Left forelimb (tissue), 1 donor: ENCODE results near the gene DPYD.
A peak's percentile ranks its signal among the peaks of the same experiment; 100 is the strongest.

ENCODE experiments used
- DNase-seq: peaks from one replicate; pipeline ENCODE4 v3.0.0-alpha.2; 2018; ENCODE audit warnings: low spot score

DPYD gene

GRCh38 chr1:97920832-97921571 lies at the start of gene DPYD:
TSS of gene DPYD (minus strand) at chr1:97921034. CDS start at chr1:97920922, 112 bp downstream.
- DNase-seq: peak; percentile 92

- DNase-seq: no peak
Measured at GRCh38 chr1:97960470-97960869, 39.6 kb upstream of the DPYD start.

DNA sequence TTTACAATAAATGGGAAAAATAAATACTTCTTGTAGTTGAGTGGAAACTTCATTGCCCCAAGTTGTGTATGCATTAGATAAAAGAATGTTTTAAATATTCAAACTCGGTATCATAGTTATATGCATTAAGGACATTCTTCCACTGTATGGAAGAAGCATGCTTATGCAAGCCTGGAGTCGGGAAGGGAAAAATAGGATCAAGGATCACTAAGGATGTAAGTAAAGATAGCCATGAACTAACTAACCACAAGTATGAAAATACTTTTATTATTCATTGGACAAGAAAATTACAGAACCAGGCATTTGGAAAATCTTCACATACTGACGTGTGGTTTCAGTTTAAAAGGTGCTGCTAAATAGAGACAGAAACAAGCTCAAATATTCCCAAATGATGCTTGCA lies 26.9 kb upstream of the DPYD start:
- no peak for DNase-seq

DNA sequence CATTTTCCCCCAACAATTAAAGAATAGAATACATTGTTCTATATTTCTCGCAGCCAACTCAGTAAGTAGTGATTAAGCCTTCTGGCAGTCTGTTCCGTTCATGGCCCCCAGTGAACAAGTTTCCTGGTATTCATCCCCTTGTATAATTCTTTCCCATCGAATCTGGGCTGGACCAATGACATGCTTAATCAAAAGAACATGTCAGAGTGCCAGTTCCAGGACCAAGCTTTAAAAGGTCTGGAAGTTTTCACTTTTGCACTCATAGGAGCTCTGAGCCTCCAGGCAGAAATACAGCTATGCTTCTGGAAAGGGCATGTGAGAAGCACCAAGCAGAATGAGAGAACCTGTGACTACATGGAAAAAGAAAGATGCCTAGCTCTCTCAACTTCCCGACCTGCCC lies 22.5 kb upstream of the DPYD start:
- DNase-seq: no peak

GRCh38 chr1:97942161-97943123 lies 21.6 kb upstream of the DPYD start:
- no peak for DNase-seq

DNA sequence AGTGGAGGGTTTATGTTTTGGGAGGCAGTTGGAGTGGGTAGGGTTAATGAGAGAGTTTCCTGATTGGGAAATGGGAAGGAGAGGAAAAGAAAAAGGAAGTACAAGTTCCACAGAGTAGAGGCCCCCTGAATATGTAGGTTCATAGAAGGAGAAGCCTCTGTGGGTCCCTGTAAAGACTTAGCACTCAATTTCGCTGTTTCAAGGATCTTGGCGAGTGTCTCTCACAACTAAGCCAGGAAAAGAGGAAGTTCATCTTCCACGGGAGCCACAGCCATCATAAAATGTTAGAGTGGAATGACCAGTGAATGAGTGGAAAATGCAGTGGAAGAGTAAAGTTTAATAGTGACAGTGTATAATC lies 17.4 kb upstream of the DPYD start:
- DNase-seq: no peak

DNA sequence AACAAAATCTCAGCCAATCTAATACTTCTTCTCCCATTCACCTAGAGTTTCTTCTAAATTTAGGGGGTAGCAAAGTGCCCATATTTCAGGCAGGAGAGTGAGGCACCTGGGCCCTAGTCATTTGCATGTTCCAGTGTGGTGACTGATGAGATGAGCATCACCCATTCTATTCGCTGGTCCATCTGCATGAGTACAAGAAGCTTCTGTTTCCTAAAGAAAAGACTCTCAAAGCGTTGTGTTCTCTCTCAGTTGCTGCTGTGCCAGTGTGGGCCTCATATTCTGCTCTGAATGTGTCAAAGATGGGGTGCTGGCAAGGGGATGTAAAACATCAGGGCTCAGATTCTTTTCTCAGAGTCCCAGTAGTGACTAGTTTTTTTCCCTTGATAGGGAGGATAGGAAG lies 16.1 kb upstream of the DPYD start:
- no peak for DNase-seq

GRCh38 chr1:97934491-97934890 lies 13.7 kb upstream of the DPYD start:
- DNase-seq: no peak

DNA sequence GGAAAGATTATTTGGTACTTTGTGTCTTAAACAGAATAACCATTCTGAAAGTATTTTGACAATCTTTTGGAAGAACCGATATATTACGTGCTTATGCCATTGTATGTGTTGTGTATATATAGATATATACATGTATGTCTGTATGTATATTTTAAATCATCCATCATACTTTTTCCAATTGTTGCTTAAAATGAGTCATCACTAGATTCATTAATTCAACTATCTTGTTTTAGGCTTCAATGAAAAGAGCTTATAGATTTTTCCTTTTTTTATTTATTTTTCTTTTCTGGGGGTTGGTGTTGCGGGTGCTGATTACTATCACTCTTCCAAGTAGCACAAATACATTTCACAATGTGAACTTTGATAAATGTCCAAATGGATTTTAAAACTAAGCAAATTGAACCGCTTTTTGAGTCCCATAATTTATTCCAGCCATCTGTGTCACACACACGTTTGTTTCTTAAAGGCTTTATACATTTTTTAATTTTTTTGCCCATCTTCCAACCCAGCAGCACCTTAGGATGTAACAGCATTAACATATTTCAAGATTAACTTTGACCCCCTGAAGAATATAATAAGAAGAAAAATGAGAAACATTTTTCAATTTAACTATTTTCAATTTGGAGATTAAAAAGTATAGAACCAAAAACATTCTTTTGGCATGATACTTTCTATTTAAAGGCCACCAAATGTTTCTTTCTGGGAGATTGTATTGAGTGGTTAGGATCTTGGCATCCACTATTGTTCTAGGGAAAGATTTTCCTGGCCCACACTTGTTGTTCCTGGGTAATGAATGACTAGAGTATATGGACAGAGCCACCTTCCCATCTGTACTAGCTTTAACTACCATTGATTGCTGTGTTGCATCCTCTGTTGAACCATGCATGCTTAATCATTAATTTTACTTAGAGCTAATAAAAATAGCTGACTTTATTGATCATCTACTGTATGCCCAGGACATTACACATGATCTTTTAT lies 9.3 kb upstream of the DPYD start:
- no peak for DNase-seq

DNA sequence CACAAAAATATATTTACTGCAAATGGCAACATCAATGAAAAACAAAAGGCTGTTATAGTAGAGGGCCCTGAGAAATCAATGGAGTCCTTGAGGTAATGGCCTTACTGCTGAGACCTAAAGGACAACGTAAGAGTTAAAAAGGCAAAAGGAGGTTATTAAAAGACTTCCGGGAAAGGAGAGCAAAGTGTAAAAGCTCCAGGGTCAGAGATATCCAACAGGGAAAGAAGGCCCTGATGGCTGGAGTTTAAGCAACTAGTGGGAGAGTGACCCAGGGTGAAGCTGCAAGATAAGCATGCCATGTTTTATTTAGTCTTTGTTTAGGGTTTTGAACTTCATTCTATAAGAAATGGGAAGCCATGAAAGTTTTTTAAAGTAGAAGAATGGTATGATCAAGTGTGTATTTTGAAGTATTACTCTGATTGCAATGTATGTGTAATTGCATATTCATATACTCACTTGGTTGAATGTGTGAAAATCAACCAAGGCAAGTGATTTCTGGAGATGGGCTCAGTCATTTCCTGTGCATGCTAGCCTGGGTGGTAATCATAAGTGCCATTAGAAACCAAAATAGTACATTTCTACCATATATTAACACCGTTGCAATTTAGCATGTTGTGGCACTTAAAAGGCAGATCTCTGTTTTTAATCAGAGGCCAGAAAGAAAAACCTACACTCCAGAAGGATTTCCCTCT lies 5.3 kb upstream of the DPYD start:
- DNase-seq: no peak

DNA sequence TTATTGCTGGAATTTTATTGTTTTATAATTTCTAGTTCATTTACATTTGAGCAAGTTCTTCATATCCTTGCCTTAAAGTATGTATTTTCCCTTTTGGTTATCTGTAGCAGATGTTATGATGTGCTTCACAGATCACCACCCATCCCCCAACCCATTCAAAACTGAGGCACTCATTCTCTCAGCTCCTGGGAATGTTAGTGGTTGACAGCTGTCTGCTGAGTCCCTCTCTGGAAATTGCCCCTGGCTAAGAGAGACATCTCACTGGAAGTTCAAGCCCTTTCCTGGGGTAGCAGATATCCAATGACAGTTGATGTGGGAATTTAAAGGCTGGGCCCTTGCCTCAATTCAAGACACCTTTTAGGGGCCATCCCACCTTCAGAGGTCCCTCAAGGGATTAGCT lies 4.3 kb upstream of the DPYD start:
- DNase-seq: no peak

GRCh38 chr1:97923811-97924210 lies 3.0 kb upstream of the DPYD start:
- DNase-seq: no peak

- peak; percentile 70 for DNase-seq
Measured at GRCh38 chr1:97920276-97920831, 480 bp downstream of the DPYD start.

DNA sequence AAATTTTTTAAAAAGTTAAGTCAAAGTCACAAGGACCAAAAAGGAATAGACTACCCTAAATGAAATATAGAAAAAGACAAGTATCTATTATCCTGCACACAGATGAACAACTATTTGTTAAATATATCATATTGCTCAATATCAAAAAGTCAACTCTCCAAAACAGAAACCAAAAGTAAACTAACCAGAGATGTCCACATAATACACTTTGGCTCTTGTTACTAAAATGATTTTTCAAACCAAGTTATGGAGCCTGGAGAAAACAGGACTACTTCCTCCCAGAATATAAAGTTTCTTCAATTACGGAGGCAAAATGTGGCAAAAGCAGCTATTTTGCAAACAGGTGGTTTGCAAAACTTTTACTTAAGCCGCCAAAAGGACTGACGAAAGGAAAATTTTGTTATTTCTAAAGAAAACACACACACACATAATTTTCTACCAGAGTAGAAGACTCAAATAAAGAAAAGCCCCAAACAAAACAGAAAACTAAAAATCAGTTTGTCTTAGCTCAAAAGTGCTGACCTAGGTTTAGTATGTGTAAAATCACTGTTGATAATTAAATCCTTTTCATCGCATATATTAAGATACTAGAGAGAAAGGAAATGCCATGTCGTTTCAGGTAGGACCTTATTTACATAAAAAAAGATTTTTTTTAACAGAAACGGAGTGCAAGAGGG lies 1.1 kb downstream of the DPYD start:
- DNase-seq: no peak

DNA sequence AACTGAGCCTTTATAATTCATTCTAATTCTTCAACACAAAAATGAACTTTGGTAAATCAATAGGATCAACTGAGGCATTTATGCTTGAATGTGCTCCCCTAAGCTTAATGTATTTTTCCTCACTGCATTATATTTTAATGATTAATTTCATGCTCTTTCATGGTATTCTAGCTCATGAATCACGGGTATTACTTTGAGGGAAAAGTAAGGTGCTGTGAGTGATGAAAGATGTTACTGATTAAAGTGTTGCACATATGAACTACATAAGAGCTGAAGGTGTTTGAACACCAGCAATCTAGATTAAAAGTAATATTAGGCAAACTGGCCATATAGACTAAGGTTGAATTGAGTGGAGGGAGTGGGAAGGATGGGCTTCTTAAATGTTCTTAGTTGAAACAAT lies 1.9 kb downstream of the DPYD start:
- DNase-seq: no peak

GRCh38 chr1:97913506-97914139 lies 7.2 kb downstream of the DPYD start:
- no peak for DNase-seq

GRCh38 chr1:97911266-97912215 lies 9.3 kb downstream of the DPYD start:
- no peak for DNase-seq

GRCh38 chr1:97909266-97909665 lies 11.6 kb downstream of the DPYD start:
- no peak for DNase-seq

- no peak for DNase-seq
Measured at GRCh38 chr1:97907886-97908285, 12.9 kb downstream of the DPYD start.
